DND-41 (cell line): ENCODE measurements around the gene SUPV3L1.

Experiments
- ATAC-seq: fragments of 200-7000 bp; cut with Tn5 transposase; 3 replicates; pipeline ENCODE4 v1.9.1; 2021; ENCODE audit warnings: low read depth; ENCODE audit not compliant: insufficient read depth
- DNase-seq: peaks from one replicate; pipeline ENCODE4 v3.0.0-alpha.2; 2020
- H2AFZ ChIP-seq: 2 replicates; pipeline ENCODE4 v1.6.0; 2012; ENCODE audit warnings: low read depth, low read length
- H3K27ac ChIP-seq: 2 replicates; pipeline ENCODE4 v1.5.1; 2012; ENCODE audit warnings: low read length, inconsistent platforms
- H3K27me3 ChIP-seq: fragments of 200-600 bp; sonication (generic); 2 replicates; pipeline ENCODE4 v1.6.0; 2012; ENCODE audit warnings: low read length, mild to moderate bottlenecking, inconsistent platforms; ENCODE audit not compliant: insufficient read depth, poor library complexity
- H3K36me3 ChIP-seq: 2 replicates; pipeline ENCODE4 v1.5.1; 2012; ENCODE audit warnings: low read length, inconsistent platforms; ENCODE audit not compliant: insufficient read depth
- H3K4me1 ChIP-seq: 2 replicates; pipeline ENCODE4 v1.5.1; 2012; ENCODE audit warnings: mild to moderate bottlenecking, low read length; ENCODE audit not compliant: insufficient read depth
- H3K4me2 ChIP-seq: 2 replicates; pipeline ENCODE4 v1.6.0; 2012; ENCODE audit warnings: mild to moderate bottlenecking, moderate library complexity, low read length, inconsistent platforms; ENCODE audit not compliant: insufficient read depth
- H3K4me3 ChIP-seq, 2 experiments: fragments of 200-600 bp in 1 of 2; shearing (Covaris generic) in 1 of 2; 2 replicates each; pipeline ENCODE4 v1.5.1; 2012 to 2016; ENCODE audit warnings: inconsistent platforms in 2 of 2, low read length in 2 of 2, mild to moderate bottlenecking in 2 of 2, low read depth in 1 of 2, moderate library complexity in 1 of 2
- H3K79me2 ChIP-seq: 2 replicates; pipeline ENCODE4 v1.6.0; 2012; ENCODE audit warnings: low read length, inconsistent platforms; ENCODE audit not compliant: insufficient read depth
- H3K9ac ChIP-seq: 2 replicates; pipeline ENCODE4 v1.6.0; 2012; ENCODE audit warnings: low read depth, mild to moderate bottlenecking, inconsistent platforms, low read length, moderate library complexity
- H3K9me3 ChIP-seq: 2 replicates; pipeline ENCODE4 v1.5.1; 2012; ENCODE audit warnings: low read length, moderate library complexity, mild to moderate bottlenecking, inconsistent platforms; ENCODE audit not compliant: insufficient read depth, severe bottlenecking
- H4K20me1 ChIP-seq: 2 replicates; pipeline ENCODE4 v1.6.0; 2012; ENCODE audit warnings: low read length; ENCODE audit not compliant: insufficient read depth
- CTCF ChIP-seq: IDR thresholded peaks from 2 replicates; pipeline ENCODE4 v1.5.1; 2012; ENCODE audit warnings: borderline replicate concordance, low read length, moderate library complexity, mild to moderate bottlenecking; ENCODE audit not compliant: poor library complexity, severe bottlenecking; ENCODE audit errors: extremely low read depth
- EZH2 ChIP-seq: IDR thresholded peaks from 3 replicates; pipeline ENCODE4 v1.6.1; 2012; ENCODE audit warnings: borderline replicate concordance, low read depth, mild to moderate bottlenecking, moderate library complexity, low read length, inconsistent platforms; ENCODE audit not compliant: severe bottlenecking

Gene SUPV3L1

GRCh38 chr10:69216577-69217118 is 36.6 kb downstream of the SUPV3L1 start:
- Histone ChIP-seq H3K4me1 (peaks cover 25% of the 10 kb centered on the region), H3K4me3 (no peak overlapping the region), H4K20me1 (no peaks in the 10 kb centered on the region), H3K4me2 (no peak overlapping the region), H3K79me2 (no peaks in the 10 kb centered on the region), H3K36me3 (no peaks in the 10 kb centered on the region), H3K27ac (no peak overlapping the region), H2AFZ (no peak overlapping the region), H3K9ac (no peak overlapping the region), H3K9me3 (no peaks in the 10 kb centered on the region), H3K27me3 (no peaks in the 10 kb centered on the region)
- TF ChIP-seq EZH2 = no peak
- no peak for ATAC-seq
- no peak for DNase-seq

- no peak for ATAC-seq
- no peak overlapping the region for H3K9ac ChIP-seq
These were observed 37.2 kb downstream of the SUPV3L1 start for GRCh38 chr10:69217119-69217754.

GRCh38 chr10:69218831-69219230 is 38.8 kb downstream of the SUPV3L1 start:
- no peak overlapping the region for H3K9ac ChIP-seq
- H3K9me3 ChIP-seq = no peaks in the 10 kb centered on the region
- H3K4me2 ChIP-seq = no peak overlapping the region
- H3K27ac ChIP-seq = no peak overlapping the region
- H4K20me1 ChIP-seq = no peaks in the 10 kb centered on the region
- no peaks in the 10 kb centered on the region for H3K27me3 ChIP-seq
- no peak overlapping the region for H2AFZ ChIP-seq
- no peaks in the 10 kb centered on the region for H3K36me3 ChIP-seq
- H3K79me2 ChIP-seq = no peaks in the 10 kb centered on the region
- no peak overlapping the region for H3K4me3 ChIP-seq
- no peak for TF ChIP-seq CTCF
- TF ChIP-seq EZH2 = no peak
- H3K4me1 ChIP-seq = peaks cover 42% of the 10 kb centered on the region
- DNase-seq (no peak), ATAC-seq (no peak)

More at GRCh38 chr10:69217119-69217754, 37.2 kb downstream of the SUPV3L1 start:
- Histone ChIP-seq H4K20me1 (no peaks in the 10 kb centered on the region), H2AFZ (no peak overlapping the region), H3K27ac (no peak overlapping the region), H3K4me2 (no peak overlapping the region), H3K27me3 (no peaks in the 10 kb centered on the region), H3K9me3 (no peaks in the 10 kb centered on the region), H3K36me3 (no peaks in the 10 kb centered on the region), H3K4me1 (peaks cover 31% of the 10 kb centered on the region), H3K4me3 (no peak overlapping the region), H3K79me2 (no peaks in the 10 kb centered on the region)
- no peak for DNase-seq
- TF ChIP-seq CTCF (no peak), EZH2 (no peak)

GRCh38 chr10:69220041-69220451 is 40.0 kb downstream of the SUPV3L1 start, which contains the start of gene HKDC1:
HKDC1 (plus strand) TSS chr10:69220332; CDS start chr10:69220436, 104 bp downstream.
- Histone ChIP-seq H3K9me3 (no peaks in the 10 kb centered on the region), H3K4me2 (no peak within 1 kb of the TSS), H4K20me1 (no peaks in the 10 kb centered on the region), H3K36me3 (no peaks in the 10 kb centered on the region), H3K9ac (no peak within 1 kb of the TSS), H2AFZ (no peak within 1 kb of the TSS), H3K27me3 (no peaks in the 10 kb centered on the region), H3K4me3 (no peak within 1 kb of the TSS), H3K27ac (no peak within 1 kb of the TSS; the same call in 1 of the 2 replicates), H3K79me2 (no peaks in the 10 kb centered on the region), H3K4me1 (peaks cover 43% of the 10 kb centered on the region)
- DNase-seq (no peak), ATAC-seq (no peak)
- TF ChIP-seq EZH2 = no peak
- TF ChIP-seq CTCF = no peak
